Measurements from ENCODE around the gene RFWD3. TPM values are rescaled to one million over a fixed set of nuclear protein-coding genes. Genes with fewer than 3 reads are reported as not detected.

RFWD3 gene
- total RNA-seq, 5 donors from 2014 or later (not counting 1 experiment from before 2014, with no cell fraction given), result 42.6 to 52.0 (median 49.0) TPM

DNA sequence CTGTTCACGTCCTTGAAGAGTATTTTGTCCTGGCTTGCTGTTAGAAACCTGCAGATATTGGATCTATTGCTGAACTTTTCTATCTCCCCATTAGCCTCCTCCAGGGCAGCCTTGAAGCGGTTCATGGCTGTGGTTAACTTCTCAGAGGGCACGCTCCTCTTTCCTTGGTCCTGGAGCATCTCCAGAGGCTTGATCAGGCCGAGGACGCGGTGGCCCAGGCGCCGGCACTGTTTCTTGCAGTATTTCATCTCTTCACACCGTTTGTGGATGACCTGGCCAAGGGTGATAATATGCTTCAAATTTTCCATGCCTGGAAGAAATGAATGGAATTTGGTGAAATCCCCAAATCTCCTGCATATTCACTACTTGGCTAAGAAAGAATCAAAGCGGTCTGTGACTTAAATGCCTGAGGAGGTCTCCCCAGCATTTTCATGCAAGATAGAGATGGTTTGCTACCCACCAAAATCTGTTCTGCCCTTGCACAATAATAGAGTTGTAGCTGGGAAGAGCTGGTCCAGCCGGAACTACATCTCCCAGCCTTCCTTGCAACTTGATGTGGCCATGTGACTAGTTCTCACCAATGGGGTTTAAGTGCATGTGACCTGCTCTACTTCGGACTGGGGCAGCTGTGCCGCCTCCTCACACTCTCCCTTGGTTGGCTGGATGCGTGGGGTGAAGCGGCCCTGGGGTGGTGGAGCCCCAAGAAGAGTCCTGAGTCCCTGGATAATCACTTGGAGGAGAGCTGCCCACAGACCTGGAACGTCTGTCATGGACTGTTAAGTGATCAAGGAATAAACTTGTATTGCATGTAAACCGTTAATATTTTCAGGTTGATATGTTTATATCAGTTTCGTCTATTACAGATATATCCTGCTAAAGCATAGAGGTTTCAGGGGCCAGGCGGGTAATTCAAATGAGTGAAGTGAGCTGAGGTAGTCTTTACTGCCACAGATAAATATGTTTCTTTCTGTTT is 29.1 kb upstream of the RFWD3 start:
- Histone ChIP-seq H3K9me3 (no peaks in the 10 kb centered on the region), H3K4me1 (ENCODE audit: control insufficient read depth in 1 of 2, extremely low read depth in 1 of 2, insufficient read depth in 2 of 2, low read length in 2 of 2) (peaks cover 10 to 26% of the 10 kb centered on the region in 2 experiments), H3K27me3 (replicated peaks in 1 of 2; ENCODE audit: control insufficient read depth in 2 of 2, extremely low read depth in 1 of 2, insufficient read depth in 2 of 2, low read length in 1 of 2) (no peaks in the 10 kb centered on the region), H3K4me3 (ENCODE audit: control insufficient read depth in 1 of 2, extremely low read depth in 1 of 2, low read length in 1 of 2) (peak overlapping the region in 1 of 2 donors; percentile 38), H3K27ac (ENCODE audit: low read length) (peak overlapping the region; percentile 34), H3K36me3 (ENCODE audit: control insufficient read depth in 2 of 2, extremely low read depth in 1 of 2, insufficient read depth in 1 of 2, low read length in 1 of 2) (peaks cover 0 to 35% of the 10 kb centered on the region in 2 donors)
- DNase-seq (peak; percentile 19 to 82 (median 57)), ATAC-seq (replicated peaks in 1 of 4) (peak; percentile 60 to 87 (median 65))
- Mint-ChIP-seq H3K4me3 (peak overlapping the region; percentile 74 to 81 (median 78)), H3K27me3 (no peaks in the 10 kb centered on the region), H3K36me3 (peaks cover 40% of the 10 kb centered on the region), H3K4me1 (peaks cover 52 to 67% (median 57%) of the 10 kb centered on the region in 3 donors), H3K9me3 (no peaks in the 10 kb centered on the region), H3K27ac (peak overlapping the region; percentile 74 to 90)
- WGBS (ENCODE audit: insufficient coverage), result 100% methylated on average over 1 of the region's 19 CpGs
- CTCF ChIA-PET, result interaction anchor here in 1 of 2 donors (0.7 kb wide), 1 partner anchor 8 kb away, joined by 3 read pairs; no protein-coding TSS in a partner anchor
- POLR2A ChIA-PET, result interaction anchor here in 1 of 2 donors (0.5 kb wide), 1 partner anchor 87 kb away, joined by 3 read pairs; no protein-coding TSS in a partner anchor

DNA sequence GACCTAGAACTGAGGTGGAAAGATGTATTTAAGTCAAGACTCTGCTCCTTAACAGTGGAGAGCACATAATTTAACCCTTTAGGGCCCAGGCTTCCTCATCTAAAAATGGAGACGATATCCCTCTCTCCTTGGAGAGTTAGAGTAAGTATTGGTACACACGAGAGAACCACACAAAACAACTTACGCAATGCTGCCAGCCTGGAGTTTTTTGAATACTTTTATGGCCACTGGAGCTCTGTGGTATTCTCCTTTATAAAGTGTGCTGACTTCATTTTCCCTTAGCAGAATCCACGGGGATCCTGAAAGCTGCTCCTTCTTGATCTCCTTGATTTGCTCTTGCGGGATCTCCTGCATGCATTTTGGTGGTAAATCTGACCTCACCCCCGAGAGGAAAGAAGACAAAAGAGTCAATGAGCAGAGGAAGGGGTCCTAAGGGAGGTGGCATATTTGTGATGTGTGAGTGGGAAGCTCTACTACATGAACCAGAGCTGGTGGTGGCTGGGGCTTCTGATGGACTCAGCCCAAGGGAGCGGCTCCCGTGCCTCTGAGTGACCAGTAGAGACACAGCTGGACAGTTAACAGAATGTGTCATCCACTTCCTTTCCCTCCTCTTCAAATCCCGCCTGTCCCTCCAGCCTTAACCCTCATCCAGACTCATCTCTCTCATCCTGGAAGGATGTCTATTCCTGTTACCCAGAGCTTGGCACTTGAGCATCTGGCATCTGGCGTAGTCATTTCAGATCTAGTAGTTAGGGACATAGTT is 24.6 kb upstream of the RFWD3 start:
- Mint-ChIP-seq H3K4me3 (no peak overlapping the region), H3K27ac (no peak overlapping the region), H3K9me3 (no peaks in the 10 kb centered on the region), H3K27me3 (no peaks in the 10 kb centered on the region), H3K36me3 (peaks cover 60% of the 10 kb centered on the region), H3K4me1 (peaks cover 23 to 28% (median 26%) of the 10 kb centered on the region in 3 donors)
- DNase-seq (no peak), ATAC-seq (replicated peaks in 1 of 4) (no peak)
- 85% methylated on average over 3 of the region's 10 CpGs for WGBS (ENCODE audit: insufficient coverage)
- H3K27ac ChIP-seq (ENCODE audit: low read length), result no peak overlapping the region
- CTCF ChIA-PET, result no interaction called here
- no peaks in the 10 kb centered on the region for H3K9me3 ChIP-seq
- H3K36me3 ChIP-seq (ENCODE audit: control insufficient read depth in 2 of 2, extremely low read depth in 1 of 2, insufficient read depth in 1 of 2, low read length in 1 of 2), result peaks cover 5 to 56% of the 10 kb centered on the region in 2 donors
- H3K4me1 ChIP-seq (ENCODE audit: control insufficient read depth in 1 of 2, extremely low read depth in 1 of 2, insufficient read depth in 2 of 2, low read length in 2 of 2), result peaks cover 0 to 5% of the 10 kb centered on the region in 2 experiments
- no peaks in the 10 kb centered on the region for H3K27me3 ChIP-seq (replicated peaks in 1 of 2; ENCODE audit: control insufficient read depth in 2 of 2, extremely low read depth in 1 of 2, insufficient read depth in 2 of 2, low read length in 1 of 2)
- POLR2A ChIA-PET, result no interaction called here
- no peak overlapping the region for H3K4me3 ChIP-seq (ENCODE audit: control insufficient read depth in 1 of 2, extremely low read depth in 1 of 2, low read length in 1 of 2)

DNA sequence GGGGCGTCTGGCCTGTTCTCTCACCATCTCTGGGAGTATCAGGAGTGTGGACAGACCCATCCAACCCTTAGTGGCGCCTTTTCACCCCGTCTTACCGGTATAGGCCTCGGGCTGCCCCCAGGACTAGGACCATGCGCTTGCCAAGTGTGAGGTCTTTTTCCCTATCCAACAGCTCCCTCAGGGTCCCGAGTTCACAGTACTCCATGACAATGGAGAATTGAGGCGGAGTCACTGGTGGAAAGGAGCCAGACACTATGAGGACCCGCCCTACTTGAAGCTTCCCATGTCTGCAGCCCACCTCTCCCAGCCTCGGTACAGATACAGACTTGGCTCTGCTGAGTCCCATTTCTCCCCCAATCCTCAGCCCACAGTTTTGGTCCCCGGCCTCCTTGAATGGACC is 15.9 kb upstream of the RFWD3 start:
- peaks cover 10 to 57% of the 10 kb centered on the region in 2 donors for H3K36me3 ChIP-seq (ENCODE audit: control insufficient read depth in 2 of 2, extremely low read depth in 1 of 2, insufficient read depth in 1 of 2, low read length in 1 of 2)

DNA sequence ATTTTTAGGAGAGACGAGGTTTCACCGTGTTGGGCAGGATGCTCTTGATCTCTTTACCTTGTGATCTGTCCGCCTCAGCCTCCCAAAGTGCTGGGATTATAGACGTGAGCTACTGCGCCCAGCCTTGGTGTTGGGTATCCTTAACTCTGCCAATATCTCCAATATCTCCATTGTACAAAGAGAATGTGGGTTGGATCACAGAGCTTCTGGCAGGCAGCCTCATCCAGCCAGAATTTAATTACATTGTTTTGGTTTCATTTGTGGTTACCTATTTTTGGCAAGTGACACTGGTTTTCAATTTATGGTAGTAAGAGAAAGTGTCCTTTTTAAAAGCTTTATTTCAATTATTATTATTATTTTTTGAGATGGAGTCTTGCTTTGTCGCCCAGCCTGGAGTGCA is 14.0 kb upstream of the RFWD3 start:
- Histone ChIP-seq H3K4me1 (ENCODE audit: control insufficient read depth in 1 of 2, extremely low read depth in 1 of 2, insufficient read depth in 2 of 2, low read length in 2 of 2) (no peaks in the 10 kb centered on the region), H3K9me3 (no peaks in the 10 kb centered on the region), H3K27ac (ENCODE audit: low read length) (no peak overlapping the region), H3K4me3 (ENCODE audit: control insufficient read depth in 1 of 2, extremely low read depth in 1 of 2, low read length in 1 of 2) (no peak overlapping the region), H3K27me3 (replicated peaks in 1 of 2; ENCODE audit: control insufficient read depth in 2 of 2, extremely low read depth in 1 of 2, insufficient read depth in 2 of 2, low read length in 1 of 2) (no peaks in the 10 kb centered on the region), H3K36me3 (ENCODE audit: control insufficient read depth in 2 of 2, extremely low read depth in 1 of 2, insufficient read depth in 1 of 2, low read length in 1 of 2) (peaks cover 19 to 57% of the 10 kb centered on the region in 2 donors)
- WGBS (ENCODE audit: insufficient coverage), result no CpG with 5 or more reads among the region's 6 CpGs
- no peak overlapping the region for H3K27ac Mint-ChIP-seq
- POLR2A ChIA-PET, result no interaction called here
- CTCF ChIA-PET, result no interaction called here
- H3K9me3 Mint-ChIP-seq, result no peaks in the 10 kb centered on the region
- H3K36me3 Mint-ChIP-seq, result peaks cover 36% of the 10 kb centered on the region
- no peak for DNase-seq
- ATAC-seq (replicated peaks in 1 of 4), result no peak
- H3K4me3 Mint-ChIP-seq, result no peak overlapping the region
- peaks cover 0 to 2% (median 0%) of the 10 kb centered on the region in 3 donors for H3K4me1 Mint-ChIP-seq
- no peaks in the 10 kb centered on the region for H3K27me3 Mint-ChIP-seq

More for the DNA sequence above, 15.9 kb upstream of the RFWD3 start:
- no peak overlapping the region for H3K4me3 ChIP-seq (ENCODE audit: control insufficient read depth in 1 of 2, extremely low read depth in 1 of 2, low read length in 1 of 2)
- H3K4me1 Mint-ChIP-seq, result peaks cover 0 to 2% (median 0%) of the 10 kb centered on the region in 3 donors
- no peak overlapping the region for H3K27ac ChIP-seq (ENCODE audit: low read length)
- H3K27me3 ChIP-seq (replicated peaks in 1 of 2; ENCODE audit: control insufficient read depth in 2 of 2, extremely low read depth in 1 of 2, insufficient read depth in 2 of 2, low read length in 1 of 2), result no peaks in the 10 kb centered on the region
- no peaks in the 10 kb centered on the region for H3K9me3 ChIP-seq
- DNase-seq (no peak), ATAC-seq (replicated peaks in 1 of 4) (no peak)
- H3K4me1 ChIP-seq (ENCODE audit: control insufficient read depth in 1 of 2, extremely low read depth in 1 of 2, insufficient read depth in 2 of 2, low read length in 2 of 2), result no peaks in the 10 kb centered on the region
- no peak overlapping the region for H3K27ac Mint-ChIP-seq
- no peaks in the 10 kb centered on the region for H3K27me3 Mint-ChIP-seq
- WGBS (ENCODE audit: insufficient coverage), result 100% methylated on average over 5 of the region's 11 CpGs
- CTCF ChIA-PET, result no interaction called here
- no peak overlapping the region for H3K4me3 Mint-ChIP-seq
- no peaks in the 10 kb centered on the region for H3K9me3 Mint-ChIP-seq
- H3K36me3 Mint-ChIP-seq, result peaks cover 32% of the 10 kb centered on the region
- POLR2A ChIA-PET, result no interaction called here

DNA sequence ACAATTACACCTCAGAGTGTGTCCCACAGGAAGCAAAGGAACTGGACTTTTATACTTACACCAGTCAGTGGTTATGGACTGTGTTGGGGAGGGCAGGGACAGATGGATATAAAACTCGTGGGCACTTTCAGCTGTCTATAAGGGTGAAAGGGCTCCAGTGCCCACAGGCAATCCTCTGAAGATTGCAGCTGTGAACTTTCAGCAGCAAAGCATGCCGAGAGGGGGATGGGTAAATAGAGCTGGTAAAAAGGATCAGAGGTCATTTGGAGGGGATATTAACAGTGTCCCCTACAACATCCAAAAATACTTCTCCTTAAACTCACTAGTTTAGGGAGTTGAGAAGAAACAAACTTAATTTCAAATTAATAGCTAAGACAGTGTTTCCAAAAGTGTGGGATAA is 13.3 kb upstream of the RFWD3 start:
- CTCF ChIA-PET, result no interaction called here
- no peak overlapping the region for H3K27ac ChIP-seq (ENCODE audit: low read length)
- Mint-ChIP-seq H3K36me3 (peaks cover 36% of the 10 kb centered on the region), H3K27ac (no peak overlapping the region), H3K4me3 (no peak overlapping the region), H3K4me1 (peaks cover 0 to 2% (median 0%) of the 10 kb centered on the region in 3 donors), H3K27me3 (no peaks in the 10 kb centered on the region), H3K9me3 (no peaks in the 10 kb centered on the region)
- no peak overlapping the region for H3K4me3 ChIP-seq (ENCODE audit: control insufficient read depth in 1 of 2, extremely low read depth in 1 of 2, low read length in 1 of 2)
- ATAC-seq (replicated peaks in 1 of 4) (no peak), DNase-seq (no peak)
- no CpG with 5 or more reads among the region's 2 CpGs for WGBS (ENCODE audit: insufficient coverage)
- peaks cover 19 to 57% of the 10 kb centered on the region in 2 donors for H3K36me3 ChIP-seq (ENCODE audit: control insufficient read depth in 2 of 2, extremely low read depth in 1 of 2, insufficient read depth in 1 of 2, low read length in 1 of 2)
- H3K27me3 ChIP-seq (replicated peaks in 1 of 2; ENCODE audit: control insufficient read depth in 2 of 2, extremely low read depth in 1 of 2, insufficient read depth in 2 of 2, low read length in 1 of 2), result no peaks in the 10 kb centered on the region
- no peaks in the 10 kb centered on the region for H3K9me3 ChIP-seq
- POLR2A ChIA-PET, result no interaction called here
- no peaks in the 10 kb centered on the region for H3K4me1 ChIP-seq (ENCODE audit: control insufficient read depth in 1 of 2, extremely low read depth in 1 of 2, insufficient read depth in 2 of 2, low read length in 2 of 2)

DNA sequence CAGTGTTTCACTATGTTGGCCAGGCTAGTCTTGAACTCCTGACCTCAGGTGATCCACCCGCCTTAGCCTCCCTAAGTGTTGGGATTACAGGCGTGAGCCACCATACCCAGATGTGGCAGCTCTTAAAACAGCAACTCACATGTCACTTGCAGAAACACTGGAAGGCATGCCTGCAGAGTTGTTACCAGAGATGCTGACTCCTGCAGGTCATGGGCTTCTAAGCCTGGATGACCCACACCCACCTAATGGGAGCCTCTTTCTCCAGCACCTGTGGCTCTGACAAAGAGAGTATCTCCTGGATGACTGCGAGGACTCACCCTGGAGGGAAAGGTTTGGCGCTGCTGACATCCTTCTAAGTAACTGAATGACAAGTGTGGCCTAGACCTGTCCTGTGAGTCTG is 11.2 kb upstream of the RFWD3 start:
- 100% methylated on average over 2 of the region's 4 CpGs for WGBS (ENCODE audit: insufficient coverage)
- Histone ChIP-seq H3K27ac (ENCODE audit: low read length) (no peak overlapping the region), H3K9me3 (no peaks in the 10 kb centered on the region), H3K4me3 (ENCODE audit: control insufficient read depth in 1 of 2, extremely low read depth in 1 of 2, low read length in 1 of 2) (no peak overlapping the region), H3K36me3 (ENCODE audit: control insufficient read depth in 2 of 2, extremely low read depth in 1 of 2, insufficient read depth in 1 of 2, low read length in 1 of 2) (peaks cover 16 to 72% of the 10 kb centered on the region in 2 donors), H3K27me3 (replicated peaks in 1 of 2; ENCODE audit: control insufficient read depth in 2 of 2, extremely low read depth in 1 of 2, insufficient read depth in 2 of 2, low read length in 1 of 2) (no peaks in the 10 kb centered on the region), H3K4me1 (ENCODE audit: control insufficient read depth in 1 of 2, extremely low read depth in 1 of 2, insufficient read depth in 2 of 2, low read length in 2 of 2) (no peaks in the 10 kb centered on the region)
- POLR2A ChIA-PET, result no interaction called here
- H3K27ac Mint-ChIP-seq, result no peak overlapping the region
- DNase-seq (no peak), ATAC-seq (replicated peaks in 1 of 4) (no peak)
- H3K27me3 Mint-ChIP-seq, result no peaks in the 10 kb centered on the region
- no peaks in the 10 kb centered on the region for H3K9me3 Mint-ChIP-seq
- CTCF ChIA-PET, result no interaction called here
- H3K36me3 Mint-ChIP-seq, result peaks cover 43% of the 10 kb centered on the region
- no peak overlapping the region for H3K4me3 Mint-ChIP-seq
- H3K4me1 Mint-ChIP-seq, result no peaks in the 10 kb centered on the region
